DMS153 treated with DMSO at 0.1 percent for 48 hours (cell line): ENCODE data around the gene ZFP36L1.
A peak's percentile ranks its signal among the peaks of the same experiment; 100 is the strongest.

Experiments
- DNase-seq: peaks from one replicate; lab custom pipeline; 2025; ENCODE audit not compliant: unreplicated experiment; lab: John Stamatoyannopoulos, UW

ZFP36L1 gene

DNA sequence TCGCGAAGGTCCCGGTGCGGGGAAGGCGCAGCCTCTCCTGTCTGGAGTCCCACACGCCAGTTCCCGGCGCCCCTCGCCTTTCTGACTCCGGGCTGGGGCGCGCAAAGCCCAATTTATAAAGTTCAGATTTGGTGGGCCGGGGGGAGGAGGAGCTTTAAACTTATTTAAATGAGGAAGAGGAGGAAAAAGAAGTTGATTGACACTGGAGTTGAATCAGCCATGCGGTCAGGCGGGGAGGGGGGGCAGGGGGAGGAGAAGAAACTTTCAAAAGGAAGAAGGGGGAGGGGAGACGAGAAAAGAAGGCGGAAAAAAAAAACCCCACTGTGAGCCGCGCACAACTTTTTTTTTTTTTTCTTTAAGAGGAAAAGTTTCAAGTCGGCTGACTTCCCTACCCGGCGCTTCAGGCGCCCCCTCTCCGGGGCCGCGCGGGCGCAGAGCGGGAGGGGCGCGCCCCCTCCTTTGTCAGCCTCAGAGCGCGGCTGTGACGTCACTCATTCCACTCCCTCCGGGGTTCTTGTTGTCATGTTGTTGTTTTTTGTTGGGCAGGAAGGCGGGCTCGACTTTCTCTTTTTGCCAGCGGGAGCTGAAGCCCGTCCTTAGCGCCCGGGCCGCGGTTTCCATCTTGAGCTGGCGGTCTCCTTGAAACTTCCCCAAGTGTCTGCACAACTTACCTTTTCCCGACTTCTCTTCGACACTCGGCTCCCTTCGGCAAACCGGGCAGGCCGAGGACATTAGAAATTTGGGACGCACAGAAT, at the start of gene ZFP36L1:
ZFP36L1 (minus strand) TSS at position 89 of the 755 bp plus-strand sequence. CDS start 129 bp downstream, outside the sequence.
- DNase-seq = no peak

DNA sequence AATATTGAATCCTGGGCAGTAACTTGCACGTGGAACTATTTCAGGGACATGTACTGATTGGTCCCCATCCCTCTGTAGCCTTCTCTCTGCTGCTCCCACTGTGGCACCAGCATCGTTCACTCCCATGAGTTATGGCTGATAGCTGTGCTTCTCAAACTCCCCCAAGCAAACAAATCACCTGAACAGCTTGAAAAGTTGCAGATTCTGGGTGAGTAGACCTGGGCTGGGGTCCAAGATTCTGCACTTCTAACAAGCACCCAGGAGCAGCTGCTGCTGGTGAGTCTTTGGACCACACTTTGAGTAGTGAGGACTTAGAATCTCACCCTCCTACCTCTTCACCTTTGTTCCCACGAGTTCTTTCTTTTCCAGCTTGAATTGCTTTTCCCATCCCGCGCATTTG, 49.4 kb upstream of the ZFP36L1 start:
- no peak for DNase-seq

DNA sequence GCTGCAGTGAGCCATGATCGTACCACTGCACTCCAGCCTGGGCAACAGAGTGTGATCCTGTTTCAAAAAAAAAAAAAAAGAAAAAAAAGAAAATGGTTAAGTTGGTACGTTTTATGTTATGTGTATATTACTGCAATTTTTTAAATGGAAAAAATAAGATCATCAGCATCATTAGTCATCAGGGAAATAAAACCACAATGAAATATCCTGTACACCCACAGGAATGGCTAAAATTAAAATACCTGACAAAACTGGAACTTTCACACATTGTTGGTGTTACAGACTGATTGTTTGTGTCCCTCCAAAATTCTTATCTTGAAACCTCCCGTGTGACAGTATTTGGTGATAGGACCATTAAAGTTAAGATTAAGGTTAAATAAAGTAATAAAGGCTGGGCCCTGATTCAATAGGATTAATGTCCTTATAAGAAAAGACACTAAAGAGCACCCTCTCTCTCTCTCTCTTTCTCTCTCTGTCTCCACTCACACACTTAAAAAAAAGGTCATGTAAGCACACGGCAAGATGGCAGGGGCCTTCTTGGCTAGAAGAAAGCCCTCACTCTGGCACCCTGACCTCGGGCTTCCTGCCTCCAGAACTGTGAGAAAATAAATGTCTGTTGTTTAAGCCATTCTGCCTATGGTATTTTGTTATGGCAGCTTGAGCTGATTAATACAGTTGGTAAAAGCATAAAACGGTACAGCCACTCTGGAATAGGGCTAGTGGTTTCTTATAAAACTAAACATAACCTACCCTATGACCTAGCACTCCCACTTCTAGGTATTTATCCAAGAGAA, 48.3 kb upstream of the ZFP36L1 start:
- no peak for DNase-seq

GRCh38 chr14:68840454-68840853, 47.6 kb upstream of the ZFP36L1 start:
- no peak for DNase-seq

- DNase-seq = no peak
Observed at GRCh38 chr14:68836082-68836481, 43.2 kb upstream of the ZFP36L1 start.

- no peak for DNase-seq
Observed at GRCh38 chr14:68834816-68835215, 41.9 kb upstream of the ZFP36L1 start.

DNA sequence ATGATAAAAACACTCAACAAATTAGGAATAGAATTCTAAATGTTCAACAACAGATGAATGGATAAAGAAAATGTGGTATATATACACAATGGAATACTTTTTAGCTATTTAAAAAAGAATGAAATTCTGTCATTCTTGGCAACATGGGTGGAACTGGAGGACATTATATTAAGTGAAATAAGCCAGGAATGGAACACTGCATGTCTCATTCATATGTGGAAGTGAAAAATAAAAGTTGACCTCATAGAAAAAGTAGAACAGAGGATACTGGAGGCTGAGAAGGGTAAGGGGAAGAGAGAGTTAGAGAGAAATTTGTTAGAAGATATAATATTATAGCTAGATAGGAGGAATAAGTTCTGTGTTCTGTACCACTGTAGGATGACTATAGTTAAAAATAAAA, 35.8 kb upstream of the ZFP36L1 start:
- no peak for DNase-seq

DNA sequence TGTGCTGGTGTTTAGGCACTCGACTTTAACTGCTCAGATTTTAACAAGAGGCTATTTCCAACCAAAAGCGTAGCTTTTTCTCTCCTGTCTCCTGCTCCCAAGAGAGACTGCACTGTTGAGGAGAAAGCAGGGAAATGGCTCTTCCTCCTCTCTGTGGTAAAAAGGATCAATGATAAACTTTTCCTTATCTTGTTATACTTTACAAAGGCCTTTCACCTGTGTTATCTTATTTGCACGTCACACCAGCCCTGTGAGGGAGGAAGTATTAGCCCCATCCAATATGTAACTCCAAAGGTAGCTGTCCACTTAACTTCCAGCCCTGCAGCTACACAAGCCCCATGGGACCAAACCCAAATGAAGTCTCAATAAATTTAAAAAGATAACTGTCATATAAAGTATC, 32.9 kb upstream of the ZFP36L1 start:
- DNase-seq = no peak

DNA sequence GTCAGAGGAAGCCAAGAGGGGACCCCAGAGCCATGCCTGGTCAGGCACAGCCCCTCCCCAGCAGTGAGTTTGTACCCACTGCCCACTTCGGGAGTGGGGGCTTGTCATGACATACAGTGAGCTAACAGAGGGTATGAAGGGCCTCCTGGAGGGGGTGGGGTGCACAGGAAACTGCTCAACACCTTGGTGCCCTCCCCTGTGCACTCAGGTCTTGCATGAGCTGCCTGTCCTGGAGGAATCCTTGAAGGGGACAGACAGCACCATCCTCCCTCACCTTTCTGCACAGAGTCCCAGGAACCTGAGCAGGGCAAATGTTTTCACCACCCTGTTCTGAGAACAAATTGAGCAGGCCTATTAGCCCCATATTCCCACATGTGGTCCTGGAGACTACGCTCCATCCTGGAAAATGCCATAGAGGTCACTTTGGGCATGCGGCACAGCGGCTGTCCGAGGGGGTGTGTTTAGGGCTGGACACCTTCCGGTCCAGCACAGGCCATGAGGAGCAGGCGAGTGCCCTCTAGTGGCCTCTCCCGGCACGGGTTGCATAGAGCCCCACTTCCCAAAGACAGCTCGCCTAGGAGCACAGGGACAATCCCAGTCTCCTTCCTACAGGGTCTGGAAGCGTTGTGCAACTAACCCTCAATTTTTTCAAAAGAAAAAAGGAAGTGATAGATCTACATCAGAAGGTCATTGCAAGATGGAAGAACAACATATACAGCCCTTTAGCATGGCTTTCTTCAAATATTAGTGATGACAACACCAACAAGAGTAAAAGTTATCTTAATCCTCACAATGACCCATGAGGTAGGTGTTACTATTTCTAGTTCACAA, 31.9 kb upstream of the ZFP36L1 start:
- DNase-seq = peak; percentile 48

DNA sequence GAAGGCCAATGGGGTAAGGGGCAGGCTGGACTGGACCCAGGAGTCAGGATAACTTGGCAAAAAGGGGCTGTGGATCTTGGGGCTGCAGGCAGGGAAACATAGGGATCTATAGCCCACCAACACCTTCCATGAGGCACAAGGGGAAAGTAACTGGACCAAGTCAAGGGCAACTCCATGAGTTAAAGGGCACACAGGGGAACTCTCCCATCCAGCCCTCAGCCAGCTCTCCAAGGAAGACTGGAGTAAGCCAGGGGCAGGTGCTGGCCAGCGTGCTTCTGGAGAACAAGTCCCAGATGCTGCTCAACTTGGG, 31.3 kb upstream of the ZFP36L1 start:
- DNase-seq = no peak

DNA sequence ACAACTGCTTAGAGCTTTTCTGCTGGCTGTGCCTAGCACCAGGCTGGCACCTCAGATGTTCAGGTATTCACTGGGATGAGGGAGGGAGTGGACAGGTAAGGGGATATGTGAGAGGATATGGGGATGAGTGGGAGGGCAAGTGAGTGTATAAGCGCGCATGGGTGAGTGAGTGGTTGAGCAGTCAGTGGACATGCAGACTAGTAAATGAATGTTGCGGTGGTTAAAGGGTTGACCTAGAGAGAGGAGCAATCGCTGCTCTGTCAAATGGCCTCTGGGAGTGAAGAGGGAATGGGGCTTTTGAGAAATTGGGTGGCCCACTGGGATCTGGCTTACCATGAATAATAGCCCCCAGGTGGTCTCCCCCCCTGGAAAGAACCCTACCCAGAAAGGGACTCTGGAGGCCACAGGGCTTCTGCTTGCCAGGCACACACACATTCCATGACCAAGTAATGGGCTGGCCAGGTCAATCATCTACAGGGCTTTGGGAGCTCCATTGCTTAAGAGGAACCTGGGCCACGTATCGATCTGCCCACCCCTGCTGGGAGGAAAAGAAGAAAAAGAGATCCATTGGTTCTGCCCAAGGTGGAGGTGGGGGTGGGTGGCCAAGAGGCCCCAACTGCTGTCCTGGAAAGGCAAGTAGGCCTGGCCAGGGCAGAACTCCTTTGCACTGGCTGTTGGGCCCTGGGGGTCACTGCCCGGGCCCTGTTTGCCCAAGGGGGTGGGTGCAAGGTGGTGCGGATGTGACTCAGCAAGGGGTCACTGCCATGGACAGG, 30.8 kb upstream of the ZFP36L1 start:
- no peak for DNase-seq

- DNase-seq = no peak
Observed at GRCh38 chr14:68822926-68823325, 30.1 kb upstream of the ZFP36L1 start.

GRCh38 chr14:68822132-68822651, 29.3 kb upstream of the ZFP36L1 start:
- no peak for DNase-seq

DNA sequence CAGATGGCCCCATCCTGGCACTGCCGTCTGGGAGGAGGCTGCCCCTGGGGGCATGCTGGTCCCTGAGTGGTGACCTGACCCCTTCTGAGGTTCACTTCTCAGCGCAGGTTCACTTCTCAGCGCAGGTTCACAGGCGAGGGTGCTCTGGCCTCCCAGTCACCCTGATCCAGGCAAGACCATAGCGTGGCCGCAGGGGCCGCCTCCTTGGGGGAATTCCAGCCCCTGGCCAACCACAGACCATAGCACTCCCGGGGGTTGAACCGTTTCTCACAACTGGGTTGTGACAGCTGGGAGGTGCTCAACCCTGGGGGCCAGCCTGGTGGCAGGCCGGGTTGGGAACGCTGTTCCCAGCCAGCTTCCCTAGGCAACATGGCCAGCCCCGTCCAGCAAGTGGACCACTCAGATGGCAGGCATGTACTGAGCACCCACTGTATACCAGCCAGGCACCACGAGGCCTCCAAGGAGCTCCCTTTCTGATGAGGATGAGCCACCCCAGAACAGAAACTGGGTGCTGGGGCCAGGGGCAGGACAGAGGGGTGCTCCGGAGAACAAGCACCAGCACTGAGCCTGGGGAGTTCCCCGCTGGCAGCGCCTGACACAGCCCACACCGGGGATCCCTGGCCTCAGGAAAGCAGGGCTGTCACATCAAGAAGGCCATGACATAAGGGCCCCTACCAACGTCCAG, 28.3 kb upstream of the ZFP36L1 start:
- no peak for DNase-seq

- no peak for DNase-seq
Observed at GRCh38 chr14:68820536-68820935, 27.7 kb upstream of the ZFP36L1 start.

DNA sequence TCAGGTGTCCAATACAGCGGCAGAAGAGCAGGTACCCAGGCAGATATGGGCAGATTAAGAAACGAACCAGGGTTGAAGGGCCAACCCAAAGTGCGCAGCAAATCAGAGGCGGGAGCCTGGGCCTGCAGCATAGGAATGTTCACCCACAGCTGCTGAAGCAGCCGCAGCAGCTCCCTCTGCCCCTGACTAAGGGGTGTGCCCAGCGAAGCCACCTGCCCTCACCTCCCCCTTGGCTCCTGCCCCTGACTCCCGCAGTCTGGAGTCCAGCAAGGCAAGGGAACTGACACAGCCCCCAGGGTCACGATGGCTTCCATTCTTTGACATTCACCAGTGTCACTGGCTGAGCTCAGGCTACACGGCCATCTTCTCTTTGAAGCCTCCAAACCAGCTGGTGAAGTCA, 27.3 kb upstream of the ZFP36L1 start:
- DNase-seq = no peak

DNA sequence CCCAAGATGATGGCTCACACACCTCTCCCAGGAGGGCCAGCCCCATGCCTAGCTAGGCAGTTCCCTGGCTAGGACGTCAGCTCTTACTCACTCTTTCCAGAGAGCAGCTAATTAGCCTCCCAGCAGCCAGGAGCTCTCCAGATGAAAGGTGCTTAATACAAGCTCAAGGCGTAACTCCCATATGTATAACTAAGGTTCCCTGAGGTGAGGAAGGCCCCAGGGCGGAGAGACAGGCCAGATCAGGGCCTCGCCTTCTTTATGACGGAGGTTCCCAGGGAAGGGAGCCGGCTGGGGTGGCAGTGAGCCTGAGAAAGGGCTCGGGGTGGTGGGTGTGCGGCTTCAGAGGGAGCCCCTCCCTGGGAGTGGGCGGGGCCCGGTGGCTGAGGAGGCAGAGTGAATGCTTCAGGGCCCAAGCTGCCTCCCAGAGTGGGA, 26.4 kb upstream of the ZFP36L1 start:
- no peak for DNase-seq

DNA sequence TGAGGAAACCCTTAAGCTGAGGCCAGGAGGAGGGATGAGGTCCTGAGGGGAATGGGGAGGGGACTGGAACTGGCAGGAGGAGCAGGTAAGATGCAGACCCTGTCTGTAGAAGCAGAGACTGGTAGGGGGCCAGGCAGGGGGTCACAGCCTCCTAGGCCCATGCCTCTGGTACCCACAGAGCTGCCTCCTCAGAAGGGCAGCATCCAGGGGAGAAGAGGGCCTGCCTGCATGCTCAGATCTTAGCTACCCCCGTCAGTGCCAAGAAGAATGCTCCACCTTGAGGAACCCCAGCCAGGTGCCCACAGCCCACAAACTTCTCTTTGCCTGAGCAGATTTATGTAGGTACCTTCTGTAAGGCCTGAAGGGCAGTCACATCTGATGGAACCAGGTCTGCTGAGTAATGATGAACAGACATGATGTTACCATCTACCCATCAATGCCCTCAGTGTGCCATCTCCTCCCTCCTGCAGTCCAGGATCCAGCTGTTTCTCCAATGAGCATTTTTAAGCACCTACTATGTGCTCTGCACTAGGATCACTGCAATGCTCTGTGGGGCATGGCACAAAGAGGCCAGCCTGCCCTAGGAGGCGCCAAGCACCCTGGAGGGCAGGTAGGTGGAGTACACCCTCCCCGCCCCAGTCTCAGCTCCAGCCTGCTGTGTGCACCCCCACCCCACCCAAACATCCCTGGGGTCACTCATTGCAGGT, 24.8 kb upstream of the ZFP36L1 start:
- DNase-seq = no peak

DNA sequence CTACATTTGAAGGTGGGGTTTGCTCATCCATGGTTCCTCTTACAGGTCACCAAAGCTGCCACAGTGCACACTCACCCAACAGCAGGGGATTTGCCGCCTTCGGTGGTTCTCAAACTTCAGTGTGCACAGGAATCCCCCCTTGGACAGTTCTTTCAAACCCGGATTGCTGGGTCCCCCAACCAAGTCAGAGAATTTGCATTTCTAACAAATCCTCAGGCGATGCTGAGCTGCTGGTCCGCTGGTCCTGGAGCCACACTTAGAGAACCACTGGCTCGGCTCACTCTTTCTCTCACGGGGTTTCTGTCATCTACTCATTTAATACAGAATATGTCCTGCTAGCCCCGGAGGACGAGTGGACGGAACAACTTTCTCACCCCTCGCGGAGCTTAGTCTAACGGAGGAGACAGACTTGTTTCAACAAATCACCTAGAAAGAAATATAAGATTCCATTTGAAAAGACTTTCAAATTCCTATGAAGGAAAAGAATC, 24.1 kb upstream of the ZFP36L1 start:
- no peak for DNase-seq
